Fibroblast of villous mesenchyme (primary cell): ENCODE results near the gene RAX2. TPM values are rescaled to one million over a fixed set of nuclear protein-coding genes. Genes with fewer than 3 reads are reported as not detected.
"Not testable (repeated sequence)": the region's sequence is repeated elsewhere in the genome, so short reads cannot be mapped to it uniquely, and the experiment has no call there.

ENCODE experiments used
- DNase-seq: peaks from one replicate; pipeline ENCODE4 v3.0.0-alpha.2; 2010; ENCODE audit warnings: low read depth
- H3K4me3 ChIP-seq: 2 replicates; pipeline ENCODE4 v1.5.1; 2011; ENCODE audit warnings: low read depth, mild to moderate bottlenecking, low read length
- CTCF ChIP-seq: IDR thresholded peaks from 2 replicates; pipeline ENCODE4 v1.5.1; 2012; ENCODE audit warnings: low read depth, mild to moderate bottlenecking, low read length; ENCODE audit not compliant: insufficient read depth
- total RNA-seq: library from RNA; depleted of rRNA; stranded (reverse); fragments of >200 nt; gene quantifications from 2 replicates; pipeline ENCODE4 v1.2.3, GENCODE V29; 2012

Gene RAX2
- total RNA-seq = not detected in 2 replicates

- no peak within 1 kb of the TSS for H3K4me3 ChIP-seq
- TF ChIP-seq CTCF = no peak
- DNase-seq = no peak
Observed at GRCh38 chr19:3771906-3772455, at the start of gene RAX2. Gene RAX2, minus strand, starts transcription at chr19:3772228. Its CDS starts 486 bp downstream, at chr19:3771742.

- TF ChIP-seq CTCF = no peak
- H3K4me3 ChIP-seq = no peak overlapping the region
- no peak for DNase-seq
Observed at GRCh38 chr19:3821156-3821555, 49.1 kb upstream of the RAX2 start.

- DNase-seq = no peak
- no peak overlapping the region for H3K4me3 ChIP-seq
- TF ChIP-seq CTCF = no peak
Observed at GRCh38 chr19:3819989-3820388, 48.0 kb upstream of the RAX2 start.

GRCh38 chr19:3818918-3819317 lies 46.9 kb upstream of the RAX2 start:
- no peak for TF ChIP-seq CTCF
- DNase-seq = no peak
- H3K4me3 ChIP-seq = no peak overlapping the region

GRCh38 chr19:3818466-3818865 lies 46.4 kb upstream of the RAX2 start:
- DNase-seq = no peak
- H3K4me3 ChIP-seq = no peak overlapping the region
- TF ChIP-seq CTCF = no peak

GRCh38 chr19:3817761-3818160 lies 45.7 kb upstream of the RAX2 start:
- DNase-seq = no peak
- no peak overlapping the region for H3K4me3 ChIP-seq
- TF ChIP-seq CTCF = no peak

- DNase-seq = no peak
- TF ChIP-seq CTCF = no peak
- no peak overlapping the region for H3K4me3 ChIP-seq
Observed at GRCh38 chr19:3816566-3817218, 44.7 kb upstream of the RAX2 start.

- H3K4me3 ChIP-seq, DNase-seq: not testable (repeated sequence)
Observed at GRCh38 chr19:3816148-3816547, 44.1 kb upstream of the RAX2 start.
